RWPE1 (cell line): ENCODE measurements around the gene AMH.
A peak's percentile ranks its signal among the peaks of the same experiment; 100 is the strongest.

ENCODE experiments used
- CTCF ChIA-PET: fragments of 350-600 bp; sonication (Branson Sonifier 250); formaldehyde crosslinking; extraction: SDS; loops from one replicate; lab custom pipeline; 2021; lab: Yijun Ruan, JAX
- POLR2A ChIA-PET: fragments of 400-600 bp; formaldehyde crosslinking; extraction: SDS; loops from one replicate; lab custom pipeline; 2020; ENCODE audit warnings: antibody characterized with exemption; ENCODE audit not compliant: low non-redundant PET; lab: Yijun Ruan, JAX
- DNase-seq: peaks from one replicate; pipeline ENCODE4 v3.0.0; 2012; ENCODE audit warnings: low spot score
- H3K27ac ChIP-seq: fragments of 450-650 bp; 2 replicates; pipeline ENCODE4 v1.5.1; 2017
- CTCF ChIP-seq: fragments of 450-650 bp; conservative IDR thresholded peaks from 2 replicates; pipeline ENCODE4 v1.5.1; 2017; ENCODE audit warnings: low read depth, mild to moderate bottlenecking

AMH gene

GRCh38 chr19:2255112-2255845, 6.2 kb downstream of the AMH start:
- ChIA-PET POLR2A (no interaction called here), CTCF (interaction anchor here (0.6 kb wide), 1 partner anchor 99 kb away, joined by 3 read pairs; no protein-coding TSS in a partner anchor)
- TF ChIP-seq CTCF: no peak
- no peak for DNase-seq
- H3K27ac ChIP-seq: no peak overlapping the region

GRCh38 chr19:2255982-2256685, 7.0 kb downstream of the AMH start, which contains the start of gene JSRP1:
JSRP1 (minus strand) TSS chr19:2256417; CDS start chr19:2255314, 1,103 bp downstream.
- POLR2A ChIA-PET: no interaction called here
- no peak for TF ChIP-seq CTCF
- CTCF ChIA-PET: interaction anchor here (0.6 kb wide), 1 partner anchor 100 kb away, joined by 3 read pairs; no protein-coding TSS in a partner anchor
- DNase-seq: no peak
- H3K27ac ChIP-seq: no peak within 1 kb of the TSS

GRCh38 chr19:2259336-2259735, 10.2 kb downstream of the AMH start:
- no peak overlapping the region for H3K27ac ChIP-seq
- no peak for TF ChIP-seq CTCF
- CTCF ChIA-PET: no interaction called here
- DNase-seq: no peak
- POLR2A ChIA-PET: interaction anchor here (0.6 kb wide), 1 partner anchor 90 kb away, joined by 6 read pairs; no protein-coding TSS in a partner anchor

- DNase-seq: no peak
- no peak for TF ChIP-seq CTCF
- POLR2A ChIA-PET: interaction anchor here (0.6 kb wide), 1 partner anchor 118 kb away, joined by 3 read pairs; no protein-coding TSS in a partner anchor
- CTCF ChIA-PET: interaction anchor here (0.6 to 1.5 kb wide), 2 partner anchors 20 to 265 kb away, joined by 3 read pairs; no protein-coding TSS in a partner anchor
- H3K27ac ChIP-seq: peak overlapping the region; percentile 28
Observed at GRCh38 chr19:2260341-2260805, 11.2 kb downstream of the AMH start.

GRCh38 chr19:2261438-2262172, 12.5 kb downstream of the AMH start:
- TF ChIP-seq CTCF: peak; percentile 34
- CTCF ChIA-PET: interaction anchor here (1.2 to 1.5 kb wide), 2 partner anchors 8 to 21 kb away, joined by 3 to 4 read pairs; no protein-coding TSS in a partner anchor
- POLR2A ChIA-PET: no interaction called here
- no peak overlapping the region for H3K27ac ChIP-seq
- no peak for DNase-seq
